CD4-positive, alpha-beta T cell treated with Interleukin-4 for 4 hours (primary cell): ENCODE data around the gene NT5DC3.
"Not testable (repeated sequence)": the region's sequence is repeated elsewhere in the genome, so short reads cannot be mapped to it uniquely, and the experiment has no call there.

Experiments
- DNase-seq: peaks from one replicate; pipeline ENCODE4 v3.0.0-alpha.2; 2020

The NT5DC3 gene

GRCh38 chr12:103855036-103855712 is 14.1 kb upstream of the NT5DC3 start:
- no peak for DNase-seq

- DNase-seq = no peak
These were observed 13.4 kb upstream of the NT5DC3 start for GRCh38 chr12:103854372-103854973.

GRCh38 chr12:103852498-103852997 is 11.5 kb upstream of the NT5DC3 start:
- no peak for DNase-seq

GRCh38 chr12:103851127-103851526 is 10.1 kb upstream of the NT5DC3 start:
- no peak for DNase-seq

- DNase-seq = no peak
These were observed 9.4 kb upstream of the NT5DC3 start for GRCh38 chr12:103850429-103850828.

- DNase-seq = no peak
These were observed 8.0 kb upstream of the NT5DC3 start for GRCh38 chr12:103848917-103849491.

GRCh38 chr12:103848143-103848542 is 7.1 kb upstream of the NT5DC3 start:
- no peak for DNase-seq

- no peak for DNase-seq
These were observed 5.4 kb upstream of the NT5DC3 start for GRCh38 chr12:103846415-103846814.

GRCh38 chr12:103844305-103844704 is 3.3 kb upstream of the NT5DC3 start:
- DNase-seq = no peak

- DNase-seq = peak; percentile 4
These were observed 903 bp upstream of the NT5DC3 start for GRCh38 chr12:103841690-103842584.

- no peak for DNase-seq
These were observed 565 bp downstream of the NT5DC3 start for GRCh38 chr12:103840462-103840875.

GRCh38 chr12:103839609-103840461 is 1.2 kb downstream of the NT5DC3 start:
- DNase-seq = no peak

GRCh38 chr12:103839103-103839502 is 1.9 kb downstream of the NT5DC3 start:
- DNase-seq = no peak

GRCh38 chr12:103838254-103838914 is 2.6 kb downstream of the NT5DC3 start:
- no peak for DNase-seq

- DNase-seq = no peak
These were observed 4.7 kb downstream of the NT5DC3 start for GRCh38 chr12:103836345-103836744.

GRCh38 chr12:103835747-103836335 is 5.2 kb downstream of the NT5DC3 start:
- DNase-seq = not testable (repeated sequence)

GRCh38 chr12:103834942-103835341 is 6.1 kb downstream of the NT5DC3 start:
- DNase-seq = no peak

GRCh38 chr12:103833891-103834290 is 7.1 kb downstream of the NT5DC3 start:
- DNase-seq = no peak

- no peak for DNase-seq
These were observed 7.8 kb downstream of the NT5DC3 start for GRCh38 chr12:103833095-103833775.
